K562 (cell line): Measurements from ENCODE around the gene CLDN10.

ENCODE experiments used
- MAFK ChIP-seq: IDR thresholded peaks from 2 replicates; pipeline ENCODE4 v1.6.1; 2011; ENCODE audit warnings: low read length, improper control_type of control experiment
- NR2C2 ChIP-seq, 2 experiments: fragments of 200-800 bp in 1 of 2; sonication (Bioruptor generic) in 1 of 2; sonication (generic) in 1 of 2; formaldehyde crosslinking in 1 of 2; IDR thresholded peaks; 2 replicates each; pipeline versions ENCODE4 v1.6.1 to v1.8.0; 2016 to 2022; ENCODE audit warnings: mild to moderate bottlenecking in 1 of 2, missing compliant biosample characterization in 1 of 2, missing genetic modification characterization in 1 of 2, missing genetic modification reagents in 1 of 2
- RBM39 ChIP-seq: fragments of 200-400 bp; formaldehyde crosslinking; optimal IDR thresholded peaks from 2 replicates; pipeline ENCODE3; 2018; ENCODE audit warnings: low read depth, low read length
- SMARCA5 ChIP-seq: fragments of 450-650 bp; IDR thresholded peaks from 2 replicates; pipeline ENCODE4 v1.6.1; 2016
- ZNF133 ChIP-seq: fragments of 250-450 bp; sonication (Bioruptor Pico); IDR thresholded peaks from 2 replicates; pipeline ENCODE4 v1.4.0; 2020; ENCODE audit warnings: mild to moderate bottlenecking
- ZNF165 ChIP-seq: fragments of 250-450 bp; sonication (Bioruptor Pico); IDR thresholded peaks from 2 replicates; pipeline ENCODE4 v1.4.0; 2020; ENCODE audit warnings: borderline replicate concordance
- ZNF253 ChIP-seq: fragments of 250-450 bp; sonication (Bioruptor Pico); conservative IDR thresholded peaks from 2 replicates; pipeline ENCODE4 v1.6.1; 2021; ENCODE audit warnings: mild to moderate bottlenecking
- TF ChIP-seq, protein P1 (sequence below), 3 experiments: IDR thresholded peaks in 2 of 3; conservative IDR thresholded peaks in 1 of 3; 2 replicates each; pipeline ENCODE4 v1.5.1; 2011 to 2012; ENCODE audit warnings: low read length in 3 of 3, mild to moderate bottlenecking in 3 of 3, control low read depth in 2 of 3, improper control_type of control experiment in 1 of 3, inconsistent platforms in 1 of 3, low read depth in 1 of 3, mixed read lengths in 1 of 3, moderate library complexity in 1 of 3; ENCODE audit not compliant: insufficient read depth in 2 of 3

DNA sequence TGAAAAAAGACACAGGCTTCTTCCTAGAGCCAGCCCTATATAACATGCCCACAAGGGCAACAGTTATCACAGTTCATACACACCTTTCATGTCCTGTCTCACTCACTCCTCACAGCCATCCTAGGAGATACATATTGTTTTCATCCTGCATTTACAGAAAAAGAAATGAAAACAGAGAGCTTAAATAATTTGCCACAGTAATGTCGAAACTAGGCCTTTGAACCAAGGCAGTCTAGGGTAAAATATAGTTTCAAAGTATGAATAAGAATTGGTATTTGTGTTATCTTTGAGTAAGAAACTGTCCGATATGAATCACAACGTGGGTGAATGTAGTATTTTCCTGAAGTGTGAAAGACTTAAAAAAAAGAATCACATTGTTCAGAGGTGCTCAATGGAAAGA lies 26.8 kb downstream of the CLDN10 start:
- TF ChIP-seq RBM39 (no peak), MAFK (no peak), ZNF253 (no peak), ZNF133 (CRISPR knock-in tag) (no peak), NR2C2 (CRISPR knock-in tag; IDR thresholded peaks at IDR 0.05) (no peak), NR2C2 (tag; IDR thresholded peaks at IDR 0.05) (no peak), SMARCA5 (no peak), ZNF165 (no peak)
- TF ChIP-seq, protein P1, sequence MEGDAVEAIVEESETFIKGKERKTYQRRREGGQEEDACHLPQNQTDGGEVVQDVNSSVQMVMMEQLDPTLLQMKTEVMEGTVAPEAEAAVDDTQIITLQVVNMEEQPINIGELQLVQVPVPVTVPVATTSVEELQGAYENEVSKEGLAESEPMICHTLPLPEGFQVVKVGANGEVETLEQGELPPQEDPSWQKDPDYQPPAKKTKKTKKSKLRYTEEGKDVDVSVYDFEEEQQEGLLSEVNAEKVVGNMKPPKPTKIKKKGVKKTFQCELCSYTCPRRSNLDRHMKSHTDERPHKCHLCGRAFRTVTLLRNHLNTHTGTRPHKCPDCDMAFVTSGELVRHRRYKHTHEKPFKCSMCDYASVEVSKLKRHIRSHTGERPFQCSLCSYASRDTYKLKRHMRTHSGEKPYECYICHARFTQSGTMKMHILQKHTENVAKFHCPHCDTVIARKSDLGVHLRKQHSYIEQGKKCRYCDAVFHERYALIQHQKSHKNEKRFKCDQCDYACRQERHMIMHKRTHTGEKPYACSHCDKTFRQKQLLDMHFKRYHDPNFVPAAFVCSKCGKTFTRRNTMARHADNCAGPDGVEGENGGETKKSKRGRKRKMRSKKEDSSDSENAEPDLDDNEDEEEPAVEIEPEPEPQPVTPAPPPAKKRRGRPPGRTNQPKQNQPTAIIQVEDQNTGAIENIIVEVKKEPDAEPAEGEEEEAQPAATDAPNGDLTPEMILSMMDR (IDR thresholded peaks at IDR 0.05 in 2 of 3, conservative IDR thresholded peaks at IDR 0.05 in 1 of 3; ENCODE audit: insufficient read depth in 2 of 3, low read depth in 1 of 3, low read length in 3 of 3), result no peak
